ENCODE measurements around the gene MOB2.
A peak's percentile ranks its signal among the peaks of the same experiment; 100 is the strongest.

The MOB2 gene

GRCh38 chr11:1471736-1472135, 14.8 kb downstream of the MOB2 start:
- Mint-ChIP-seq H3K9me3 (no peaks in the 10 kb centered on the region), H3K4me3 (no peak overlapping the region)

GRCh38 chr11:1470681-1471611, 15.6 kb downstream of the MOB2 start:
- Mint-ChIP-seq H3K27ac (no peak overlapping the region), H3K4me3 (no peak overlapping the region), H3K4me1 (peaks cover 25% of the 10 kb centered on the region), H3K9me3 (no peaks in the 10 kb centered on the region), H3K36me3 (ENCODE audit: low read depth) (peaks cover 5% of the 10 kb centered on the region), H3K27me3 (ENCODE audit: low read depth, poor library complexity) (peaks cover 2% of the 10 kb centered on the region)
- no peak for TF ChIP-seq CTCF (IDR thresholded peaks at IDR 0.05)
- DNase-seq: no peak

More at GRCh38 chr11:1471736-1472135, 14.8 kb downstream of the MOB2 start:
- no peak for TF ChIP-seq CTCF (IDR thresholded peaks at IDR 0.05)
- DNase-seq: no peak
- peaks cover 19% of the 10 kb centered on the region for H3K4me1 Mint-ChIP-seq
- no peak overlapping the region for H3K27ac Mint-ChIP-seq
- peaks cover 1% of the 10 kb centered on the region for H3K27me3 Mint-ChIP-seq (ENCODE audit: low read depth, poor library complexity)
- peaks cover 5% of the 10 kb centered on the region for H3K36me3 Mint-ChIP-seq (ENCODE audit: low read depth)

- no peak for DNase-seq
- H3K4me3 Mint-ChIP-seq: no peak overlapping the region
- peaks cover 3% of the 10 kb centered on the region for H3K9me3 Mint-ChIP-seq
- H3K36me3 Mint-ChIP-seq (ENCODE audit: low read depth): peaks cover 9% of the 10 kb centered on the region
- peaks cover 2% of the 10 kb centered on the region for H3K27me3 Mint-ChIP-seq (ENCODE audit: low read depth, poor library complexity)
- TF ChIP-seq CTCF (IDR thresholded peaks at IDR 0.05): no peak
- H3K4me1 Mint-ChIP-seq: peaks cover 30% of the 10 kb centered on the region
- no peak overlapping the region for H3K27ac Mint-ChIP-seq
These were observed 16.5 kb downstream of the MOB2 start for GRCh38 chr11:1469911-1470680.

- TF ChIP-seq CTCF (IDR thresholded peaks at IDR 0.05): no peak
- H3K4me1 Mint-ChIP-seq: peaks cover 30% of the 10 kb centered on the region
- H3K27ac Mint-ChIP-seq: no peak overlapping the region
- H3K27me3 Mint-ChIP-seq (ENCODE audit: low read depth, poor library complexity): peaks cover 2% of the 10 kb centered on the region
- peaks cover 3% of the 10 kb centered on the region for H3K9me3 Mint-ChIP-seq
- H3K4me3 Mint-ChIP-seq: no peak overlapping the region
- DNase-seq: no peak
- H3K36me3 Mint-ChIP-seq (ENCODE audit: low read depth): peaks cover 10% of the 10 kb centered on the region
These were observed 17.2 kb downstream of the MOB2 start for GRCh38 chr11:1469287-1469910.

- peaks cover 10% of the 10 kb centered on the region for H3K36me3 Mint-ChIP-seq (ENCODE audit: low read depth)
- peaks cover 2% of the 10 kb centered on the region for H3K27me3 Mint-ChIP-seq (ENCODE audit: low read depth, poor library complexity)
- TF ChIP-seq CTCF (IDR thresholded peaks at IDR 0.05): no peak
- peaks cover 30% of the 10 kb centered on the region for H3K4me1 Mint-ChIP-seq
- peaks cover 3% of the 10 kb centered on the region for H3K9me3 Mint-ChIP-seq
- H3K27ac Mint-ChIP-seq: peak overlapping the region; percentile 66
- no peak for DNase-seq
- no peak overlapping the region for H3K4me3 Mint-ChIP-seq
These were observed 18.0 kb downstream of the MOB2 start for GRCh38 chr11:1468473-1469066.
